Mesenchymal stem cell (in vitro differentiated cells and primary cell): Measurements from ENCODE around the gene MARK3.

ENCODE experiments used
- DNase-seq: peaks from one replicate; pipeline ENCODE4 v3.0.0-alpha.2; 2013
- H2AFZ ChIP-seq: one replicate; pipeline ENCODE4 v1.6.1; 2013; ENCODE audit warnings: low read depth, mild to moderate bottlenecking, control low read depth, inconsistent platforms, low read length, moderate library complexity
- H2AK5ac ChIP-seq: 2 replicates; pipeline ENCODE4 v1.6.1; 2013; ENCODE audit warnings: low read length, moderate library complexity, mild to moderate bottlenecking, inconsistent platforms; ENCODE audit not compliant: severe bottlenecking
- H2BK120ac ChIP-seq: one replicate; pipeline ENCODE4 v1.6.1; 2013; ENCODE audit warnings: low read depth, mild to moderate bottlenecking, inconsistent platforms, low read length, moderate library complexity
- H2BK12ac ChIP-seq, 2 experiments: one replicate each; pipeline ENCODE4 v1.6.1; 2013; ENCODE audit warnings: inconsistent platforms in 2 of 2, low read length in 2 of 2, mild to moderate bottlenecking in 2 of 2, moderate library complexity in 2 of 2, control low read depth in 1 of 2
- H2BK15ac ChIP-seq: one replicate; pipeline ENCODE4 v1.6.1; 2013; ENCODE audit warnings: mild to moderate bottlenecking, low read depth, inconsistent platforms; ENCODE audit not compliant: poor library complexity, severe bottlenecking
- H2BK5ac ChIP-seq: 2 replicates; pipeline ENCODE4 v1.6.1; 2013; ENCODE audit warnings: low read depth, mild to moderate bottlenecking, low read length, control low read depth, inconsistent platforms; ENCODE audit not compliant: poor library complexity, severe bottlenecking
- H3K14ac ChIP-seq, 2 experiments: one replicate each; pipeline ENCODE4 v1.6.1; 2013; ENCODE audit warnings: inconsistent platforms in 2 of 2, low read length in 2 of 2, control low read depth in 1 of 2, mild to moderate bottlenecking in 1 of 2, moderate library complexity in 1 of 2
- H3K18ac ChIP-seq, 2 experiments: one replicate each; pipeline ENCODE4 v1.6.1; 2013; ENCODE audit warnings: inconsistent platforms in 2 of 2, low read length in 2 of 2, control low read depth in 1 of 2, low read depth in 1 of 2, mild to moderate bottlenecking in 1 of 2
- H3K23ac ChIP-seq, 2 experiments: one replicate each; pipeline ENCODE4 v1.6.1; 2013; ENCODE audit warnings: inconsistent platforms in 2 of 2, low read length in 2 of 2, mild to moderate bottlenecking in 2 of 2, moderate library complexity in 2 of 2, control low read depth in 1 of 2
- H3K27ac ChIP-seq: 2 replicates; pipeline ENCODE4 v1.5.1; 2013; ENCODE audit warnings: mild to moderate bottlenecking, moderate library complexity, low read length, control low read depth, inconsistent platforms; ENCODE audit not compliant: poor library complexity, severe bottlenecking
- H3K27me3 ChIP-seq, 2 experiments: 2 replicates each; pipeline versions ENCODE4 v1.6.1 to v1.7.0; 2013; ENCODE audit warnings: low read length in 2 of 2, mild to moderate bottlenecking in 2 of 2, moderate library complexity in 2 of 2, control low read depth in 1 of 2, inconsistent platforms in 1 of 2; ENCODE audit not compliant: control insufficient read depth in 1 of 2, insufficient read depth in 1 of 2
- H3K36me3 ChIP-seq, 2 experiments: 2 replicates each; pipeline versions ENCODE4 v1.6.1 to v1.7.0; 2013; ENCODE audit warnings: low read length in 2 of 2, control low read depth in 1 of 2, inconsistent platforms in 1 of 2, low read depth in 1 of 2, mild to moderate bottlenecking in 1 of 2; ENCODE audit not compliant: insufficient read depth in 2 of 2, control insufficient read depth in 1 of 2
- H3K4ac ChIP-seq, 2 experiments: one replicate each; pipeline ENCODE4 v1.6.1; 2013; ENCODE audit warnings: inconsistent platforms in 2 of 2, low read length in 2 of 2, mild to moderate bottlenecking in 2 of 2, moderate library complexity in 2 of 2, control low read depth in 1 of 2, low read depth in 1 of 2
- H3K4me1 ChIP-seq: 2 replicates; pipeline ENCODE4 v1.6.1; 2013; ENCODE audit warnings: low read depth, low read length, control low read depth; ENCODE audit not compliant: control insufficient read depth, insufficient read depth
- H3K4me2 ChIP-seq: 2 replicates; pipeline ENCODE4 v1.6.1; 2013; ENCODE audit warnings: low read length, mild to moderate bottlenecking, inconsistent platforms; ENCODE audit not compliant: poor library complexity, severe bottlenecking
- H3K4me3 ChIP-seq, 2 experiments: 2 replicates each; pipeline versions ENCODE4 v1.5.1 to v1.7.0; 2013; ENCODE audit warnings: low read length in 2 of 2, mild to moderate bottlenecking in 2 of 2, control low read depth in 1 of 2, low read depth in 1 of 2; ENCODE audit not compliant: insufficient read depth in 1 of 2
- H3K79me1 ChIP-seq: replicated peaks from 2 replicates; pipeline ENCODE4 v1.6.1; 2013; ENCODE audit warnings: mild to moderate bottlenecking, control low read depth, low read length, inconsistent platforms; ENCODE audit not compliant: poor library complexity, severe bottlenecking
- H3K9ac ChIP-seq: 2 replicates; pipeline ENCODE4 v1.7.0; 2013; ENCODE audit warnings: mild to moderate bottlenecking, low read length, moderate library complexity
- H3K9me3 ChIP-seq: 2 replicates; pipeline ENCODE4 v1.7.0; 2013; ENCODE audit warnings: mild to moderate bottlenecking, low read length; ENCODE audit not compliant: control insufficient read depth
- H4K8ac ChIP-seq: one replicate; pipeline ENCODE4 v1.6.1; 2013; ENCODE audit warnings: inconsistent platforms, mild to moderate bottlenecking, low read length, moderate library complexity
- H4K91ac ChIP-seq: one replicate; pipeline ENCODE4 v1.6.1; 2013; ENCODE audit warnings: mild to moderate bottlenecking, low read length, inconsistent platforms
- WGBS: methylation state at CpG from one replicate; pipeline ENCODE4 v1.1.7; 2013; ENCODE audit warnings: mixed read lengths; 5-methylcytosine and 5-hydroxymethylcytosine counted together

Gene MARK3

GRCh38 chr14:103474893-103475292 is 89.7 kb downstream of the MARK3 start:
- no peak overlapping the region for H3K14ac ChIP-seq
- WGBS: 94% methylated on average over 5 of the region's 5 CpGs
- no peak overlapping the region for H3K27ac ChIP-seq
- no peak overlapping the region for H3K18ac ChIP-seq
- H3K4me3 ChIP-seq: no peak overlapping the region
- no peaks in the 10 kb centered on the region for H3K9me3 ChIP-seq
- no peak overlapping the region for H2AFZ ChIP-seq
- H3K36me3 ChIP-seq: peaks cover 30 to 81% of the 10 kb centered on the region in 2 experiments
- peaks cover 16% of the 10 kb centered on the region for H3K79me1 ChIP-seq
- H4K8ac ChIP-seq: no peak overlapping the region
- no peak overlapping the region for H2AK5ac ChIP-seq
- no peak for DNase-seq
- H2BK5ac ChIP-seq: no peak overlapping the region
- no peak overlapping the region for H3K9ac ChIP-seq
- H4K91ac ChIP-seq: no peak overlapping the region
- H3K4me2 ChIP-seq: no peak overlapping the region
- H2BK120ac ChIP-seq: no peak overlapping the region
- H3K4ac ChIP-seq: no peak overlapping the region
- no peak overlapping the region for H2BK15ac ChIP-seq
- no peak overlapping the region for H3K23ac ChIP-seq
- H3K4me1 ChIP-seq: peaks cover 1% of the 10 kb centered on the region
- H2BK12ac ChIP-seq: no peak overlapping the region
- no peaks in the 10 kb centered on the region for H3K27me3 ChIP-seq

DNA sequence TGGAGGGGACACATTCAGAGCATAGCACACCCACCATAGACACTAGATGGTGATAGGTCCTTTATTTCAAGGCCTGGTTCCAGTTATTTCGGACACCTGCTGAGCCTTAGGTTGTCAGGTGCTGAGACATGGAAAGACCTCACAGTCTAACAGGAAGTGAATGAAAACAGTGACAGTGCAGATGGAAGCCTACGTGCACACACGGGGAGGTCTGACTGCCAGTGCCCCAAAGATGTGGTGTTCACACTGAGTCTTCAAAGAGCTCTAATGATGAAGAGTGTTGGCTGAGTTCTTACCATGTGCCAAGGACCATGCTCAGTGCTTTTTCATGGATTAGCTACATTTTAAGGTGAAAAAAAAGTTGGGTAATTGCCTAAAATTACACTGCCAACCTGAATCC is 90.8 kb downstream of the MARK3 start:
- Histone ChIP-seq H3K36me3 (peaks cover 33 to 83% of the 10 kb centered on the region in 2 experiments), H3K4me3 (no peak overlapping the region), H3K4ac (no peak overlapping the region), H2AK5ac (no peak overlapping the region), H3K79me1 (peaks cover 19% of the 10 kb centered on the region), H2BK5ac (no peak overlapping the region), H3K23ac (no peak overlapping the region), H2BK12ac (no peak overlapping the region), H4K91ac (no peak overlapping the region), H3K18ac (no peak overlapping the region), H3K14ac (no peak overlapping the region), H3K4me1 (peaks cover 1% of the 10 kb centered on the region), H2BK15ac (no peak overlapping the region), H3K27me3 (no peaks in the 10 kb centered on the region), H3K27ac (no peak overlapping the region), H3K4me2 (no peak overlapping the region), H2BK120ac (no peak overlapping the region), H2AFZ (no peak overlapping the region), H3K9me3 (no peaks in the 10 kb centered on the region), H3K9ac (no peak overlapping the region), H4K8ac (no peak overlapping the region)
- DNase-seq: no peak
- 98% methylated on average over 3 of the region's 3 CpGs for WGBS

DNA sequence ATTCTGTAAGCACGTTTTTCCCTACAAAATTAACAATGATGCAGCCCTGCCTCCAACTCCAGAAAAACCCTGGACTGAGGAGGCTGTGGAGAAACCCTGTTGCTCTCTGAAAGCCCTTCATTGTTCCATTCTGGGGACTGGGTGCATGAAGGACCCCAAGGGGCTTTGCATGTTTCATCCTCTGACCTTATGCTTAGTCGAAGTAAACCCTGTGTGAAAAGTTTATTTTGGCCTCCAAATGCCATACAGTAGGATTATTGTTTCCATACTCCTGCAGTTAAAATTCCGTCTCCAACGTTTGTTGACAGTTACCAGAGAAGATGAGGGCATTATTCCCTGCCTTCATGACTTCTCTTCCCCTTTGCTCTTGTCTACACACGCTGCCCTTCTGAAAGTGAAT is 91.4 kb downstream of the MARK3 start:
- no peak for DNase-seq

DNA sequence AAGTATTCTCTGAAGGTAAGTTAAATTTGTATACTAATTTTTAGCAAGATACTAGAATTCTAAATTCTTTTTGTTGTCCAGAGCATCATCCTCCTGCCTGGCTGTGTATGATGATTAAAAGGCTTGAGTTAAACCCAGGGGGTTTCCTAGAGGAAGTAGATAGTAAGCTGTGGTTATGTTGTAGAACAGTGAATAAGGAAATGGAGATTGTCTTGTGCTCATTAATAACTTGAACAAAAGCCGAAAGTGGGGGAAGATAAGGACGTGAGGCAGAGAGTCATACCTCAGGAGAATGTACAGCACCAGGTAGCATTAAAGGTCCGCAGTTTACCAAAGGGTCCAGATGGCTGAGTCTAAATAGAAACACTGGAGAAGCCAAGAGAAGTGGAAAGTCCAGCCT is 95.4 kb downstream of the MARK3 start:
- Histone ChIP-seq H3K18ac (no peak overlapping the region), H2AFZ (no peak overlapping the region), H4K8ac (no peak overlapping the region), H3K9ac (no peak overlapping the region), H3K23ac (no peak overlapping the region), H3K14ac (no peak overlapping the region), H4K91ac (no peak overlapping the region), H3K4me1 (no peaks in the 10 kb centered on the region), H3K4me3 (no peak overlapping the region), H2BK12ac (no peak overlapping the region), H2AK5ac (no peak overlapping the region), H3K4ac (no peak overlapping the region), H3K27me3 (no peaks in the 10 kb centered on the region), H3K9me3 (no peaks in the 10 kb centered on the region), H2BK120ac (no peak overlapping the region), H3K27ac (no peak overlapping the region), H3K4me2 (no peak overlapping the region), H3K36me3 (peaks cover 24 to 84% of the 10 kb centered on the region in 2 experiments), H2BK5ac (no peak overlapping the region), H3K79me1 (peaks cover 19% of the 10 kb centered on the region), H2BK15ac (no peak overlapping the region)
- WGBS: 95% methylated on average over 3 of the region's 3 CpGs
- DNase-seq: no peak

More for the DNA sequence above, 91.4 kb downstream of the MARK3 start:
- Histone ChIP-seq H3K4ac (no peak overlapping the region), H3K9ac (no peak overlapping the region), H3K36me3 (peaks cover 30 to 82% of the 10 kb centered on the region in 2 experiments), H2AFZ (no peak overlapping the region), H3K27me3 (no peaks in the 10 kb centered on the region), H3K23ac (no peak overlapping the region), H4K8ac (no peak overlapping the region), H3K4me1 (peaks cover 1% of the 10 kb centered on the region), H2BK5ac (no peak overlapping the region), H4K91ac (no peak overlapping the region), H2AK5ac (no peak overlapping the region), H3K79me1 (peaks cover 17% of the 10 kb centered on the region), H3K4me3 (no peak overlapping the region), H2BK12ac (no peak overlapping the region), H3K4me2 (no peak overlapping the region), H2BK15ac (no peak overlapping the region), H3K9me3 (no peaks in the 10 kb centered on the region), H3K18ac (no peak overlapping the region), H2BK120ac (no peak overlapping the region), H3K27ac (no peak overlapping the region), H3K14ac (no peak overlapping the region)
- 89% methylated on average over 4 of the region's 5 CpGs for WGBS
